NCI-H2107 treated with DMSO at 0.1 percent for 48 hours (cell line): ENCODE results near the gene PPP1R10.

Experiments
- DNase-seq: peaks from one replicate; lab custom pipeline; 2025; ENCODE audit not compliant: unreplicated experiment; lab: John Stamatoyannopoulos, UW

The PPP1R10 gene

GRCh38 chr6:30625511-30625910, 8.5 kb upstream of the PPP1R10 start:
- no peak for DNase-seq

- no peak for DNase-seq
Observed at GRCh38 chr6:30619561-30619960, 2.5 kb upstream of the PPP1R10 start.

GRCh38 chr6:30618270-30618797, 1.3 kb upstream of the PPP1R10 start:
- DNase-seq, result no peak

DNA sequence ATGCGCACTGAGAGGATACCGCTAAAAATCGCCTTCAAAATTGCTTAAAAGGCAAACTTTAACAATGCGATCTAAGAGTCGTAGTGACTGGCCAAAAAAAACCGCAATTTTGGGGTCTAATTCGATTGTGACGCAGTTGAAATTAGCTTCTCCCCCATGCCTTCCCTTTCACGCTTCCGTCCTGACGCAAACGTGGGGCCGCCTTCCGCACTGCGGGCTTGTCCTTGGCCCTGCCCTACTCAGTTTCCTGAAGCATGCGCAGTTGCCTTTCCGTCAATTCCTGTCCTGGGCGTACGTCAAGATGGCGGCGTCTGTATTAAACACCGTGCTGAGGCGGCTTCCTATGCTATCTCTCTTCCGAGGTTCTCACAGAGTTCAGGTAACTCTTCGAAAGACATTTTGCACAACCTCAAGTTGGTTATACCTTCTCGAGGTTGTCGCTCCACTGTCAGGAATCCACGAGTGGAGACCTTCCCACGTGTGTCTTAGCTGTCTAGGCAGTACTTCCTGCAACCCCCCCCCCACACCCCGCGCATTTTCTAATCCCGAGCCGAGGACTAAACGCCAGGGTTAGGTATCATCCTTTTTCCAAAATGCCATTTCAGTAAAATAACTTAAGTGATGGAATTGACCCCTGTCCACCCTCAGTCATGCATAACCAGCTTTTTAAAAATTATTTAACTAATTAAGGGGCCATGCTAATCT, 674 bp upstream of the PPP1R10 start, which contains the start of gene MRPS18B:
Gene MRPS18B, plus strand, starts transcription at position 276 of the 705 bp plus-strand sequence. Its CDS starts 26 bp downstream, at position 302.
- DNase-seq, result peak; percentile 91

DNA sequence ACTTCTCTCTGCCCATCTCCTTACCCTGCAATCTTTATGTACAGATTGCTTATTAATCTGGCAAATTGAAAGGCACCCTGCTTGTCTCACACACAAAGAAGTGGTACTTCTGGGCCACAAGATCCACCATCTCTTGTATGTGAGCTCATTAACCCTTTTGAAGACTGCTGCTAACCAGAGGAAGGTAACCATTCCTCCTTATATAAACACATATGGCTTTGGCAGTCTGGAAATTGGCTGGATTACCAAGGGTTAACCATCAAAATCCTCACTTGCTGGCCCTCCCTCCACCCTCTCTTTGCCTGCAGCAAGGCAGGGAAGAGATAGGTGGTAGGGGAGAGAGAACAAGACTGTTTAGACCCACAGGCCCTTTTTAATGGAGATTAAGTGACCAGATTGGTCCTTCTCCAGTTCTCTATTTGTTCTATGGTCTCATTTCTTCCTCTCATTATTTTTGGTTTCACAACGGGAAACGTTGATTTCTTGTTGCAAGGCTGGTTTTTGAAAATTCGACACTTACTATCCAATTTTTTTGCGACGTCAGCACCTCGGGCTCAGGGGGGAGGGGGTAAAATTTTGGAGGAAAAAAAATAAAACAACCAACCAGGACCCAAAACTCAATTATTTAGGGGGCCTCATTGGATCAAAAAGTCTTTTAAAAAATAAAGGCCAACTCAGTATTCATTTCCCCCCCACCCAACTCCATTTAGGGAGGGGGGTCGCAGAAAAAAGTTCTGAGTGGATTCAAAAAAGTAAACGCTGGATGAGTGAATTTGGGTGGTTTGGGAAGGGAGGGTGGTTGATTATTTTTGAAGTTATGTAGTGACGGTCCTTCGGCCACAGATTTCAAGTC, 859 bp downstream of the PPP1R10 start:
- DNase-seq, result no peak

DNA sequence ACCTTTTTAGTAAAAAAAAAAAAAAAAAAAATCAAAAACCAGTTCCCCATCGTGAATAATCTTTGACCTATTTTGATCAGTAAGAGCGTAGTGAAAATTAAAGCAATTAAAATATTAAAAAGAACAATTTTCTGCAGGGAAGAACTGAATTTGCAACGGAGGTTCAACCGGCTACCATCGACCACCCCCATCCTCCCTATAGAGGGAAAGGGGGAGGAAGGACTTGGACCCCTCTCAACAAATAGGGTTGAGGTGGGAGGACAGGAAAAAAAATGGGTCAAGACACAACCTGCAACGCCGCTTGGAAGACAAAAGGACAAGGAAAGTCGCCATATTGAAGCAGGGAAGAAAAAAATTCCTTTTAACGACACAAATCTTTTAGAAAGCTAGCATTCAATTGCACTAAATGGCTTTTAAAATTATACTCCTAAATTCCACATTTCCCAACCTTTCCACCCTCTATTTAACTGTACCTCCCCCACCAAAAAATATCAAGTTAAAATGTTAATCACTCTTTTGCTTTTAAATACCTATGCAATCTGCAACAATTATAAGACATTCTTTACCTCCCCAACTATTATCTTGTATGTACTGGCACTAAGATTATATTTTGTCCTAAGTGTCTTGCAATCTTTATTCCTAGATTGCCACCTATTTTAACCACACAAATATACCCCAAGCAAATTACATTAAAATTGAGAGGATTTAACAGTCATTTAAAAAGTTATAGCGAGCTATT, 1.7 kb downstream of the PPP1R10 start:
- DNase-seq, result peak; percentile 35

DNA sequence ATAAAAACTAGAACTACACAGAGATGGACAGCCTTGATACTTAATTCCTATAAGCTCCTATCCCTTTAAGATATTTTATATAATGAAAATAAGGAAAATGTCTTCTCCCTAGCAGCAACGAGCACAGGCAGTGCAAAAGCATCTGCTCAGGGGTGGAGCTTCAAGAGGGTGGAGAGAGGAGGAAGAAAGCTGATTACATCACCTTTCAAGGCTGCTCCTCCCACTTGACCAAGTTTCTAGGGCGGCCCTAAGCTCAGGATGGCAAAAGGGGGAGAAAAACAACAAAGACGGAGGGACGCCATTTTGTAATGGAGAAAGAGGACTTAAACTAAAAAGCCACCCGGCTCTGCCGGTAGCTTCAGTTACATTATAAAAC, 2.2 kb downstream of the PPP1R10 start:
- peak; percentile 88 for DNase-seq

DNA sequence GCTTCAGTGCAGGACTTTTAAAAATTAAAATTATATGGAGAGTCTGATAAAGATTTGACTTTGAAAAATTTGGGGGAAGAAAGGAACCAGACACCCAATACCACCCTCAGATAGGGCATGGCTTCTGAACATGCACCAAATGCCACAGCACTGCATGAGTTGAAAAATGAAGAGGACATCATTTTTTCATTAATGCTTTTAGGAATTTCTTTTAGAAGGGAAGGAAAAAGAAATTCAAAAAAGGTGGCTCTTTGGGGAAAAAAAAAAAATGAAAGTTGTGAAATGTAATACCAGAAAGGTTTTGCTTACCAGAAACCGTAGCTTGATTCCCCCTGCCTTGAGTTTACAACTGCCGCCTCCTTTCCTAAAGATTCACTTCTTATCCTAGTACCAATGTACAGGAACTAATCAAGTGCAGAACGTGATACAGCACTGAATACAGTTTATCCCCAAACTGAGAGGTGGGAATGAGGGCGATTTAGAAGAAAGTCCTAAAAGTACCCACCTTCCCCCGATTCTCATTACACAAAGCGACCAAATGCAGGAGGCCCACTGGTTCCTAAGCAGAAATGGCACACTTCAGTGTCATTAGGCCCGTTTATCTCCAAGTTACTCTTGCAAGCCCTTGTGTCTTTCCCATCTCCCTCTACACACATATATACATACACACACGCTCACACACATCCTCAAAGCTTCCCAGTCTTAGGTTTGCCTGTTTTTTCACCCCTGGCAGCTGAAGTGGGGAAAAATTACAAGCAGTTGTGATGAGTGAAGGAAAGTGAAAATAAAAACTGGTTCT, 2.8 kb downstream of the PPP1R10 start:
- no peak for DNase-seq

DNA sequence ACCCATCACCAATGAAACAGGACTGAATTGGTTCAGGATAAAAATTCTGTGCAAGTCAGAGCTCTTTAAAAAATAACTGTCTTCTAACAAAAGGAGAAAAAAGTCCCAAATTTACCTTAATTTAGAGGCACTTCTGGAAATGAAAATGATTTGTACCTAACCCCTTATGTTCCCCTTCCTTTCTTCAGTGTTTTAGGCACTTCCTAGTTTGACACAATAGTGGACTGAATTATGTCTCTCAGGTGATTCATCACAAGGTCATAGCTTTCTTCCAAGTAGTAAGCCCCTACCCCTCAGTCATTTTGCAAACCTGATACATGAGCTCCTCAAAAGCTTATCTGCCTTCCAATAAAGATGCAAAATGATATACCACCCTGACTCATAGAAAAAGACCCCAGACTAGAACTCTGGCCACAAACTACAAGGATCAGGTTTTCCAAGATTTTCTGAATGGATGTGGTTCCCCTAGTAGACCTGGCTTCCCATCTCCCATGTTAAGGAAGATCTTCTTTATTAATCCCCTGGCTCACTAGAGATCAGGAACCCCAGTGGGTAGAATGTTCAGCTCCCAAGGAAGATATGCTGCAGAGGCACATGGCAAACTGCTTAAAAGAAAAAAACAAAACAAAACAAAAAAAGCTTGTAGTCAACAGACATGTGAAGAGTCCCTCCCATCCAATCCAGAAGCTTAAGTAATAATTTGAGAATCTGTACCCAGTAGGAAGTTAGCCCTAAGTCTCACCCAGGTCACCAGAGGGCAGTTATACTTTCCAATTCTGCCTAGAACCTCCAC, 3.6 kb downstream of the PPP1R10 start:
- no peak for DNase-seq

DNA sequence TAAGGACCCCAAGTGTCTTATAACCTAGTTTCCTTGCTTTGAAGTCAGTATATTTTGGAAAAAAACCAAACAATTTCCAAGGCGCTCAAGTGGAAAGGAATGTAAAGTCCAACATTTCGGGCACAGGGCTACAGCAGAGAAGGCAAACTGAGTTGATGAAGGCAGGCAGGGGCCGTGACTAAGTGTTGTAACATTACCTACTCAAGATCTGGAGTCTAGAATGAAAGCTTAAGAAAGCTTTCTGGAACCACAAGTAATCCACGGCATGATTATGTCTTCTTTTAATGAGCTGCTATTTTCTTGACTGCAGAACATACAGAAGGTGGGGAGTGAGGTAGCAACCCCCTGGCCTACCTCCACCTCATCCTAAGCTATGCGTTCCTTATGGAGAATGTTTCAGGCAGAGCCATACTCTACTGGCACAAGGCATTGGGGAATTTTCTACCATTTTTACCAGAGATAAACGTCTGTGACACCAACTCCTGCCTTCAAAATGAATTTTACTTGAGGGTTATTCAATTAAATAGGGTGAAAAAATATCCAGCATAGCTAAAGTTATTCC, 4.3 kb downstream of the PPP1R10 start:
- DNase-seq, result no peak

DNA sequence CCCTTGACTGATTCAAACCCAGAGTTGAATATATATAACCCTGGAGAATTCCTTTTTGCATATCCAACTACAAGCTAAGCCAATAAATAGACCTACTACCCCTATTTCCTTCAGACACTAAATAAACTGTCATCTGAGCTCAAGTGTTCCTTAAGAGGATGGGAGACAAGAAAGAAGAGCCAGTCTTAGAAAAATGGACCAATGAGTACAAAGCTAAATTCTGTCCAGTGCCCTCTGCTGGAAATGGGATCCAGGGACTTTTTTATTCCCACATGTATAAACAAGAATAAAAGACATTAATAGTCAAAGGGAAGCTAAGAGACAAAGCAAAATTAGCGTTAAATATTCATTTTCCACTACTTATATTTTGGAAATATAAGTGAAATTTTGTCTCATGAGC, 4.8 kb downstream of the PPP1R10 start:
- DNase-seq, result peak; percentile 15

DNA sequence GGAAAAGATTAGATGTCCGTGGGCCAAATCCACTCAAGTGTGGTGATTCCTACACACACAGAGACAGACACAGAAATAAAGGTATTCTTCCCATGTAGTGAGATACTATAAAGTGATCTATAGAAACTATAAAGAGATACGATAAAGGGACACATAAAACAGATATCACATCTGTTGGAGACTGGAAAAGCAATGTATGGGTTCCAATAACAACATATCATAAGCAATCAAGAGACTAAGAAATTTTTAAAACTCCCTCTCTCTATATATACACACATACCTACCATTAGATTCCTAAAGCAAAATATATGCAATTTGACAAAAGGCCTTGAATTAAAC, 5.2 kb downstream of the PPP1R10 start:
- no peak for DNase-seq

DNA sequence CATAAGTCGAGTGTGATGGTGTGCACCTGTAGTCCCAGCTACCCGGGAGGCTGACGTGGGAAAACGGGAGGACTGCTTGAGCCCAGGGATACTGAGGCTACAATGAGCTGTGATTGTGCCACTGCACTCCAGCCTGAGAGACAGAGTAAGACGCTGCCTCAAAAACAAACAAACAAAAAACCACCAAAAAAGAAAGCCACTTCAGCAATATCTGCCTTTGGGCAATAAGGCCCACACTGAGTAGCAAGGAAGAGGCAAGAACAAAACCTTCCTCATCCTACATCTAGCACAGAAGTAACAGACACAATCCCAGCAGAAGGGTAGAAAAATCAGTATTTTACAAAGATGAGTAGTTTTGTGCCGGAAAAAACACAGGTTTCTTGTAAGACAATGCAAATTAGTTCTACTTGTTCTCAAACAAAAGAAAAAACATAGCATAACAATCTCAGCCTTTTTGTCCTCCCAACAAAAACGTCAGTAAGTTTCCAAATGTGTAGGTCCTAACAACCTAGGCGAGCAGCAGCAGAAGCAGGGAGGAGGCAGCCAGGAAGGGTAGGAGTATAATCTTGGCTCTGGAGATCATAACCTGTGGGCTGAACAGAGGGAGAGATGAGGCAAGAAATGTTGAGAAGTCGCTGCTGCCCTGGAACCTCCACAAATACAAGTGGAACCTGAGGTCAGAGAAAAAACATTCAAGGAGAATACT, 5.7 kb downstream of the PPP1R10 start:
- DNase-seq, result no peak

DNA sequence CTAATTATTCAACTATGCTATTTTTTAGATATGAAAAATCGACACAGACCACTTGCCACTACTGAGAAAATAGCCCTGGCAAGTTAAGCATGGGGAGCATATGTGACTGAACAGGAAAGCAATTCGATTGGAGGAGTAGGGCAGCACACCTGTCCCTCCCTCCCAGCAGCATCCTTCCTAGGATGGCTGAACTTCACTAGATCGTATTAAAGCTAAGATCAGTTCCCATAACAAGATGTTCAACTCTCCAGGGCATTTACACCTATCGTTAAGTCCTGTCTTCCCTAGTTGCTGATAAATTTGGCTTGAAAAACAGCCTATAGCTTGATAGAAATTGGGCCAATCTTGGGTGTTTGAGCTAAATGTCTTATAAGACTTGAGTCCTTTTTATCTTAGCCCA, 7.0 kb downstream of the PPP1R10 start:
- no peak for DNase-seq

GRCh38 chr6:30603961-30604360, 13.1 kb downstream of the PPP1R10 start:
- no peak for DNase-seq

GRCh38 chr6:30601815-30602641, 15.0 kb downstream of the PPP1R10 start:
- DNase-seq, result no peak

DNA sequence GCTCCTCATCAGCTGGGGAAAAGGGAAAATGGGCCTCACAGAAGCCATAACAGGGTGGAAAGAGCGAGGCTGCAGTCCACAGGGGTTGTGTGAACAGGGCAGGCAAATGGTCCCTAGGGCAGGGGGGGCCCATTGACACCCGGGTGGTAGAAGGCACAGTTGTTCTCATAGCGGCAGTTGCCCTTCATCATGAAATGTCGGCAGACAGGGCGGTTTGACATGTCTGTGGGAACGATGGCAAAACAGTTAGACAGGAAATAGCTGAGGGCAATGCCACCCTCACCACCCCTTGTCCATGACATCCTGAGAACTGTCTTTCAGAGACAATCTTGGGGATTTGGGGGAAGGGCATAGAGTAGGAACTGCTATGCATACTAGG, 15.6 kb downstream of the PPP1R10 start:
- DNase-seq, result no peak

DNA sequence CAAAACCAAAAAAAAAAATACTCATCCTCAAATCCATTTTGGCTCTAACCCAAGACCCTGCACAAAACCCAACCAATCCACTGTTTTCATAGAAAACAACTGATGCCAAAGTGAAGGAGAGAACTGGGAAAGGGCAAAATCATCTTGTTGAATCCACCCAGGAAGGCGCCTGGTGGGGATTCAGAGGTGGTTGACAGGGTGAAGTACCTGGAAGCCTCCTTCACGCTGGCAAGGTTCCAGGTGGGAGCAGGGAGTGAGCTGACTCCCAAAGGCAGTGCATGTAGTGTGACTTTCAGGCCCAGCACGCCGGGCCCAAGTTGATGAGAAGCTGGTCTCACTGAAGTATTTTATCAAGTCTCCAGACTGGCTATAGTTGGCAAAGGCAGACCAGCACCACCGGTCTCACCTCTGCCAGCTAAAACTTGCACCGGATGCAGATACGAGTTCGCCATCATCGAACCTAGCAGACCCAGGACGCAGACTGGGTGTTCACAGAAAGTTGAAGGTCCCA, 16.5 kb downstream of the PPP1R10 start:
- DNase-seq, result no peak
